Measurements from ENCODE around the gene NOP56. TPM values are rescaled to one million over a fixed set of nuclear protein-coding genes. Genes with fewer than 3 reads are reported as not detected.

The NOP56 gene, protein sequence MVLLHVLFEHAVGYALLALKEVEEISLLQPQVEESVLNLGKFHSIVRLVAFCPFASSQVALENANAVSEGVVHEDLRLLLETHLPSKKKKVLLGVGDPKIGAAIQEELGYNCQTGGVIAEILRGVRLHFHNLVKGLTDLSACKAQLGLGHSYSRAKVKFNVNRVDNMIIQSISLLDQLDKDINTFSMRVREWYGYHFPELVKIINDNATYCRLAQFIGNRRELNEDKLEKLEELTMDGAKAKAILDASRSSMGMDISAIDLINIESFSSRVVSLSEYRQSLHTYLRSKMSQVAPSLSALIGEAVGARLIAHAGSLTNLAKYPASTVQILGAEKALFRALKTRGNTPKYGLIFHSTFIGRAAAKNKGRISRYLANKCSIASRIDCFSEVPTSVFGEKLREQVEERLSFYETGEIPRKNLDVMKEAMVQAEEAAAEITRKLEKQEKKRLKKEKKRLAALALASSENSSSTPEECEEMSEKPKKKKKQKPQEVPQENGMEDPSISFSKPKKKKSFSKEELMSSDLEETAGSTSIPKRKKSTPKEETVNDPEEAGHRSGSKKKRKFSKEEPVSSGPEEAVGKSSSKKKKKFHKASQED
- 184 TPM for polyA plus RNA-seq (2013, experiment 1 of 2)
- polyA plus RNA-seq (2013, experiment 2 of 2), result 191 TPM

GRCh38 chr20:2651772-2652723, at the start of gene NOP56:
TSS of gene NOP56 (plus strand) at chr20:2652632. CDS start at chr20:2652661, 29 bp downstream.
- Histone ChIP-seq H3K4me3 (ENCODE audit: extremely low read depth, insufficient read depth, low read length, poor library complexity, severe bottlenecking) (peak within 1 kb of the TSS; percentile 69), H3K27ac (ENCODE audit: low read depth, low read length, severe bottlenecking) (peak within 1 kb of the TSS; percentile 89), H3K36me3 (ENCODE audit: control insufficient read depth, insufficient read depth, low read length) (peaks cover 39% of the 10 kb centered on the region), H3K9me3 (ENCODE audit: control insufficient read depth, low read length) (no peaks in the 10 kb centered on the region), H3K4me1 (ENCODE audit: control insufficient read depth, insufficient read depth, low read length, poor library complexity, severe bottlenecking) (peaks cover 12% of the 10 kb centered on the region)
- 0 to 1% methylated on average over 62 to 72 of the region's 101 CpGs for WGBS, 2 experiments (ENCODE audit: insufficient coverage in 2 of 2)

- Histone ChIP-seq H3K9me3 (ENCODE audit: control insufficient read depth, low read length) (peaks cover 8% of the 10 kb centered on the region), H3K4me3 (ENCODE audit: extremely low read depth, insufficient read depth, low read length, poor library complexity, severe bottlenecking) (no peak overlapping the region), H3K4me1 (ENCODE audit: control insufficient read depth, insufficient read depth, low read length, poor library complexity, severe bottlenecking) (no peaks in the 10 kb centered on the region), H3K36me3 (ENCODE audit: control insufficient read depth, insufficient read depth, low read length) (no peaks in the 10 kb centered on the region), H3K27ac (ENCODE audit: low read depth, low read length, severe bottlenecking) (no peak overlapping the region)
- WGBS, 2 experiments (ENCODE audit: insufficient coverage in 2 of 2), result 88 to 95% methylated on average over 3 to 4 of the region's 4 CpGs
These were observed 49.7 kb upstream of the NOP56 start for GRCh38 chr20:2602746-2603145.

GRCh38 chr20:2603816-2604505, 48.5 kb upstream of the NOP56 start:
- 86 to 88% methylated on average over 5 to 6 of the region's 7 CpGs for WGBS, 2 experiments (ENCODE audit: insufficient coverage in 2 of 2)
- H3K4me1 ChIP-seq (ENCODE audit: control insufficient read depth, insufficient read depth, low read length, poor library complexity, severe bottlenecking), result no peaks in the 10 kb centered on the region
- H3K36me3 ChIP-seq (ENCODE audit: control insufficient read depth, insufficient read depth, low read length), result no peaks in the 10 kb centered on the region
- no peak overlapping the region for H3K4me3 ChIP-seq (ENCODE audit: extremely low read depth, insufficient read depth, low read length, poor library complexity, severe bottlenecking)
- no peak overlapping the region for H3K27ac ChIP-seq (ENCODE audit: low read depth, low read length, severe bottlenecking)
- peaks cover 8% of the 10 kb centered on the region for H3K9me3 ChIP-seq (ENCODE audit: control insufficient read depth, low read length)

DNA sequence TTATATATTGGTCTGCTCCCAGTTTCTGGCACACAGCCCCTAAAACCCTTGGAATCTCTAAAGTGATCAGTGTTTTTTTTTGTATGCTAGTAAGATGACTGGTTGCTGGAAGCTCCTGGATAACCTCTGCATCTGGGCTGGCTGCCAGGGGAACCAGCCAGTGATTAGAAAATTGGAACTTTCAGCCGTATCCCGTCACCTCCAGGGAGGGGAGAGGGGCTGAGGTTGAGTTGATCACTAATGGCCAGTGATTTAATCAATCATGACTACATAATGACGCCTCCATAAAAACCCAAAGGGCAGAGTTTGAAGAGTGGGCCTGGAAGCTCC, 48.0 kb upstream of the NOP56 start:
- Histone ChIP-seq H3K4me3 (ENCODE audit: extremely low read depth, insufficient read depth, low read length, poor library complexity, severe bottlenecking) (no peak overlapping the region), H3K27ac (ENCODE audit: low read depth, low read length, severe bottlenecking) (no peak overlapping the region), H3K4me1 (ENCODE audit: control insufficient read depth, insufficient read depth, low read length, poor library complexity, severe bottlenecking) (no peaks in the 10 kb centered on the region), H3K36me3 (ENCODE audit: control insufficient read depth, insufficient read depth, low read length) (no peaks in the 10 kb centered on the region), H3K9me3 (ENCODE audit: control insufficient read depth, low read length) (peaks cover 8% of the 10 kb centered on the region)
- no CpG with 5 or more reads among the region's 3 CpGs for WGBS, 2 experiments (ENCODE audit: insufficient coverage in 2 of 2)

- Histone ChIP-seq H3K36me3 (ENCODE audit: control insufficient read depth, insufficient read depth, low read length) (no peaks in the 10 kb centered on the region), H3K4me3 (ENCODE audit: extremely low read depth, insufficient read depth, low read length, poor library complexity, severe bottlenecking) (no peak overlapping the region), H3K9me3 (ENCODE audit: control insufficient read depth, low read length) (peaks cover 8% of the 10 kb centered on the region), H3K27ac (ENCODE audit: low read depth, low read length, severe bottlenecking) (no peak overlapping the region), H3K4me1 (ENCODE audit: control insufficient read depth, insufficient read depth, low read length, poor library complexity, severe bottlenecking) (no peaks in the 10 kb centered on the region)
- WGBS, 2 experiments (ENCODE audit: insufficient coverage in 2 of 2), result no CpG with 5 or more reads among the region's 1 CpG
These were observed 45.9 kb upstream of the NOP56 start for GRCh38 chr20:2606507-2607006.

- no peak overlapping the region for H3K4me3 ChIP-seq (ENCODE audit: extremely low read depth, insufficient read depth, low read length, poor library complexity, severe bottlenecking)
- H3K9me3 ChIP-seq (ENCODE audit: control insufficient read depth, low read length), result peaks cover 8% of the 10 kb centered on the region
- 91 to 92% methylated on average over 4 to 6 of the region's 6 CpGs for WGBS, 2 experiments (ENCODE audit: insufficient coverage in 2 of 2)
- H3K36me3 ChIP-seq (ENCODE audit: control insufficient read depth, insufficient read depth, low read length), result no peaks in the 10 kb centered on the region
- no peak overlapping the region for H3K27ac ChIP-seq (ENCODE audit: low read depth, low read length, severe bottlenecking)
- no peaks in the 10 kb centered on the region for H3K4me1 ChIP-seq (ENCODE audit: control insufficient read depth, insufficient read depth, low read length, poor library complexity, severe bottlenecking)
These were observed 42.1 kb upstream of the NOP56 start for GRCh38 chr20:2610326-2610725.

- Histone ChIP-seq H3K4me1 (ENCODE audit: control insufficient read depth, insufficient read depth, low read length, poor library complexity, severe bottlenecking) (no peaks in the 10 kb centered on the region), H3K4me3 (ENCODE audit: extremely low read depth, insufficient read depth, low read length, poor library complexity, severe bottlenecking) (no peak overlapping the region), H3K9me3 (ENCODE audit: control insufficient read depth, low read length) (no peaks in the 10 kb centered on the region), H3K27ac (ENCODE audit: low read depth, low read length, severe bottlenecking) (no peak overlapping the region), H3K36me3 (ENCODE audit: control insufficient read depth, insufficient read depth, low read length) (no peaks in the 10 kb centered on the region)
- 81 to 96% methylated on average over 4 of the region's 6 CpGs for WGBS, 2 experiments (ENCODE audit: insufficient coverage in 2 of 2)
These were observed 41.3 kb upstream of the NOP56 start for GRCh38 chr20:2610941-2611720.

DNA sequence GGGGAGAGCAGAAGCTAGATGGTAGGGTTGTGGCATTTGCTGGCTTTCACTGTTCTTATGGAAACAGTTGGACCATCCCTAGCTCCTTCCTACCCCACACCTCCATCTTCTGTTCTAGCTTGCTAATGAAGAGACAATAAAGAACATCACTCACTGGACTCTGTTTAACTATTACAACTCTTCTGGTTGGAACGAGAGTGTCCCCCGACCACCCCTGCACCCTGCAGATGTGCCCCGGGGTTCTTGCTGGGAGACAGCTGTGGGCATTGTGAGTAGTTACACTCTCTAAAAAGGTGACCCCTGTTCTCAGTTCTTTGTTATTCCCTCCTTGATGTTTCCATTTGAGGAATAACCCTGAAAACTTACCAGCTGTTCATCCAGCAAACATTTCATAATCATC, 40.4 kb upstream of the NOP56 start:
- Histone ChIP-seq H3K27ac (ENCODE audit: low read depth, low read length, severe bottlenecking) (no peak overlapping the region), H3K4me3 (ENCODE audit: extremely low read depth, insufficient read depth, low read length, poor library complexity, severe bottlenecking) (no peak overlapping the region), H3K9me3 (ENCODE audit: control insufficient read depth, low read length) (no peaks in the 10 kb centered on the region), H3K4me1 (ENCODE audit: control insufficient read depth, insufficient read depth, low read length, poor library complexity, severe bottlenecking) (no peaks in the 10 kb centered on the region), H3K36me3 (ENCODE audit: control insufficient read depth, insufficient read depth, low read length) (no peaks in the 10 kb centered on the region)
- WGBS, 2 experiments (ENCODE audit: insufficient coverage in 2 of 2), result 80% methylated on average over 2 of the region's 3 CpGs

- Histone ChIP-seq H3K27ac (ENCODE audit: low read depth, low read length, severe bottlenecking) (no peak overlapping the region), H3K36me3 (ENCODE audit: control insufficient read depth, insufficient read depth, low read length) (no peaks in the 10 kb centered on the region), H3K9me3 (ENCODE audit: control insufficient read depth, low read length) (peaks cover 15% of the 10 kb centered on the region), H3K4me3 (ENCODE audit: extremely low read depth, insufficient read depth, low read length, poor library complexity, severe bottlenecking) (no peak overlapping the region), H3K4me1 (ENCODE audit: control insufficient read depth, insufficient read depth, low read length, poor library complexity, severe bottlenecking) (no peaks in the 10 kb centered on the region)
- WGBS, 2 experiments (ENCODE audit: insufficient coverage in 2 of 2), result 83 to 86% methylated on average over 7 to 8 of the region's 9 CpGs
These were observed 35.8 kb upstream of the NOP56 start for GRCh38 chr20:2616634-2617033.
